Stomach (tissue), 19 donors: ENCODE results near the gene RABGAP1L. TPM values are rescaled to one million over a fixed set of nuclear protein-coding genes. Genes with fewer than 3 reads are reported as not detected.

ENCODE experiments used
- DNase-seq, 2 donors: peaks; one replicate each; pipeline versions ENCODE4 v3.0.0 to v3.0.0-alpha.2; 2013 to 2019
- H3K27ac ChIP-seq, 5 donors: fragments of 200-600 bp in 4 of 5; sonication (generic) in 4 of 5; one replicate each; pipeline ENCODE4 v1.5.1; 2013 to 2019; ENCODE audit warnings: mild to moderate bottlenecking in 1 of 5, moderate library complexity in 1 of 5
- H3K27me3 ChIP-seq, 3 donors: fragments of 200-600 bp; sonication (generic); one replicate each; pipeline ENCODE4 v1.5.1; 2017 to 2019; ENCODE audit warnings: mixed run types in 1 of 3
- H3K36me3 ChIP-seq, 4 donors: fragments of 200-600 bp; sonication (generic); 1 replicate in 3 of 4; 2 replicates in 1 of 4; pipeline ENCODE4 v1.5.1; 2016 to 2019
- H3K4me1 ChIP-seq, 4 donors: fragments of 200-600 bp; sonication (generic); one replicate each; pipeline ENCODE4 v1.5.1; 2016 to 2019
- H3K4me3 ChIP-seq, 4 donors: fragments of 200-600 bp; sonication (generic) in 3 of 4; one replicate each; pipeline ENCODE4 v1.5.1; 2016 to 2019; ENCODE audit warnings: mild to moderate bottlenecking in 1 of 4
- H3K9me3 ChIP-seq, 4 donors: fragments of 200-600 bp; sonication (generic); one replicate each; pipeline ENCODE4 v1.5.1; 2016 to 2019
- CTCF ChIP-seq, 7 experiments: fragments of 450-650 bp in 4 of 7; fragments of 200-600 bp in 3 of 7; sonication (generic) in 3 of 7; IDR thresholded peaks; one replicate each; pipeline ENCODE4 v1.5.1; 2016 to 2019; ENCODE audit warnings: antibody characterized with exemption in 7 of 7, control low read depth in 2 of 7, mild to moderate bottlenecking in 1 of 7
- EP300 ChIP-seq: sonication (generic); formaldehyde crosslinking; IDR thresholded peaks from one replicate; pipeline ENCODE4 v1.6.1; 2017; ENCODE audit warnings: antibody characterized with exemption
- POLR2A ChIP-seq, 4 donors: fragments of 450-650 bp; IDR thresholded peaks; one replicate each; pipeline ENCODE4 v1.6.1; 2016; ENCODE audit warnings: antibody characterized with exemption in 4 of 4, control low read depth in 2 of 4, mild to moderate bottlenecking in 1 of 4, moderate library complexity in 1 of 4
- POLR2AphosphoS5 ChIP-seq, 3 donors: sonication (generic); formaldehyde crosslinking; IDR thresholded peaks; one replicate each; pipeline ENCODE4 v1.6.1; 2016; ENCODE audit warnings: antibody characterized with exemption in 3 of 3
- WGBS, 5 donors: extraction: QIAGEN DNeasy Blood & Tissue Kit in 3 of 5; methylation state at CpG; one replicate each; pipeline versions ENCODE4 v1.1.5 to v1.1.7; 2013 to 2018; 5-methylcytosine and 5-hydroxymethylcytosine counted together
- intact Hi-C: fragments of 100-400 bp; cut with DNase I; formaldehyde crosslinking; loops from one replicate; pipeline ENCODE4 v1.15.1; 2023; ENCODE audit warnings: low total_unique reads
- long read RNA-seq, 10 donors: transcript quantifications; one replicate each; lab custom pipeline, GENCODE V29; 2026
- polyA plus RNA-seq, 3 donors: library from polyadenylated mRNA; stranded (reverse); fragments of 200-250 nt; gene quantifications; one replicate each; pipeline ENCODE4 v1.2.3, GENCODE V29; 2013
- total RNA-seq, 5 donors: library from RNA; depleted of rRNA; stranded (reverse); fragments of >200 nt; gene quantifications; one replicate each; pipeline versions ENCODE4 v1.1.0 to v1.2.3, GENCODE V29; 2014 to 2016
- donor health status: healthy with polysubstance abuse.
- donor health status: Bipolar disorder and iron deficiency.
- donor health status: healthy.

Gene RABGAP1L
- 100 to 1,000 TPM in 2 of 5 donors, 10 to 100 TPM in 3; 53.3 to 238 (median 63.0) TPM for total RNA-seq
- polyA plus RNA-seq, result 10 to 100 TPM; 14.2 to 15.9 (median 15.9) TPM
- long read RNA-seq, donor 1, full-length matches to known transcripts, result 4 of 4 reads
- long read RNA-seq, donor 1, partial matches to known transcripts, result 0 of 4 reads
- long read RNA-seq, donor 1, other reads (novel, unspliced or antisense), result 0 of 4 reads
- long read RNA-seq, donor 2, full-length matches to known transcripts, result 2 of 2 reads
- long read RNA-seq, donor 2, partial matches to known transcripts, result 0 of 2 reads
- long read RNA-seq, donor 2, other reads (novel, unspliced or antisense), result 0 of 2 reads
- long read RNA-seq, donor 3, partial matches to known transcripts, result 0 of 1 reads
- long read RNA-seq, donor 3, other reads (novel, unspliced or antisense), result 0 of 1 reads
- long read RNA-seq, donor 4, result 0 reads
- long read RNA-seq, donor 5, result 0 reads
- long read RNA-seq, donor 6, result 0 reads
- long read RNA-seq, donor 7, full-length matches to known transcripts, result 3 of 3 reads
- long read RNA-seq, donor 7, partial matches to known transcripts, result 0 of 3 reads
- long read RNA-seq, donor 7, other reads (novel, unspliced or antisense), result 0 of 3 reads
- long read RNA-seq, donor 8, partial matches to known transcripts, result 0 of 1 reads
- long read RNA-seq, donor 8, other reads (novel, unspliced or antisense), result 0 of 1 reads
- long read RNA-seq, donor 9, full-length matches to known transcripts, result 2 of 2 reads
- long read RNA-seq, donor 9, partial matches to known transcripts, result 0 of 2 reads
- long read RNA-seq, donor 9, other reads (novel, unspliced or antisense), result 0 of 2 reads
- long read RNA-seq, donor 10, result 0 reads

DNA sequence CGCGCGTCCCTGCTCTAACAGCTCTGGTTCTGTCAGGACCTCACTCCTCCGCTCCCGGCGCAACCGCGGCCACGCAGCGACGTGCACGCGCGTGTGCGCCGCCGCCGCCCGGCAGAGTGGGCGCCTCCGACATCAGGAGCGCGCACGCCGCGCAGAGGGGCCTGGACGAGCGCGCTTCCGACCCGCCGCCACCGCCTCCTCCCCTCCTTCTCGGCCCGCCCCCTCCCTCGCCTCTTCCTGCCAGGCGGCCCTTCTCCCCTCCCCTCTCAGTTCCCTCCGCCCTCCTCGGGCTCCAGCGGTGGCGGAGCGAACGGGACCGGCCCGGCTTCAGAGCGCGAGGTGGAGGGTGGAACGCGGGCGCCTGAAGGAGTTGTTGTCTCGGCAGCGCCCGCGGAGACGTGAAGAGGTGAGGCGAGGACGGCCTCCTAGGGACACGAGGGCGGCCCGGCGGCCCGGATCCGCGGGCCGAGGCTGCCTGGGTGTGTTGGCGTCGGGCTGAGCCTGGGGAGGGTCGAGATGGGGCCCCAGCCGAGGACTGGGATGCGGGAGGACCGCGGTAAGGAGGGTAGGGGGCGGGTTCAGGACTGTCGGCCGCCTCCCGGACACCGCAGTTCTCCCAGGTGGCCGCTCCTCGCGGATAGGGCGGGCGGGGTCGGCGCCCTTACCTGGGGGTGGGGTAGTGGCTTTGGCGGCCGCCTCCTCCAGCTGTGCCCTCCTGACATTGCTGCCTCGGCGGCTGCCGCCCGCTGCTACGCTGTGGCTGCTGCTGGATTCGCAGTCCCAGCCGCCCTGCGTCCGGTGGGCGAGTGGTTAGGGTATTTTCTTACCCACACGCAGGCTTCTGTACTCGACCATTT, at the start of gene RABGAP1L:
TSS of gene RABGAP1L (plus strand) at position 269 of the 857 bp plus-strand sequence.
- 0 to 1% (median 1%) methylated on average over 13 to 98 of the region's 98 CpGs for WGBS, 5 donors
- Histone ChIP-seq H3K9me3 (no peaks in the 10 kb centered on the region), H3K36me3 (no peaks in the 10 kb centered on the region), H3K4me3 (peak within 1 kb of the TSS; percentile 65 to 99 (median 92)), H3K27me3 (no peaks in the 10 kb centered on the region), H3K27ac (peak within 1 kb of the TSS; percentile 87 to 98 (median 96)), H3K4me1 (peaks cover 4 to 29% (median 14%) of the 10 kb centered on the region in 4 donors)
- intact Hi-C loops, result no loop called here
- peak; percentile 95 to 99 for DNase-seq
- TF ChIP-seq CTCF (IDR thresholded peaks at IDR 0.05) (no peak), POLR2A (IDR thresholded peaks at IDR 0.05) (peak in 1 of 4 donors; percentile 36), EP300 (no peak), POLR2AphosphoS5 (IDR thresholded peaks at IDR 0.05) (peak; percentile 63 to 96 (median 95))

- TF ChIP-seq POLR2A (IDR thresholded peaks at IDR 0.05), result no peak
- TF ChIP-seq POLR2AphosphoS5 (IDR thresholded peaks at IDR 0.05), result no peak
- no peak for TF ChIP-seq EP300
- no peak for TF ChIP-seq CTCF (IDR thresholded peaks at IDR 0.05)
- intact Hi-C loops, result no loop called here
- 43 to 85% (median 79%) methylated on average over 1 of the region's 1 CpG for WGBS, 5 donors
Observed at GRCh38 chr1:174110053-174110452, 49.3 kb upstream of the RABGAP1L start.

DNA sequence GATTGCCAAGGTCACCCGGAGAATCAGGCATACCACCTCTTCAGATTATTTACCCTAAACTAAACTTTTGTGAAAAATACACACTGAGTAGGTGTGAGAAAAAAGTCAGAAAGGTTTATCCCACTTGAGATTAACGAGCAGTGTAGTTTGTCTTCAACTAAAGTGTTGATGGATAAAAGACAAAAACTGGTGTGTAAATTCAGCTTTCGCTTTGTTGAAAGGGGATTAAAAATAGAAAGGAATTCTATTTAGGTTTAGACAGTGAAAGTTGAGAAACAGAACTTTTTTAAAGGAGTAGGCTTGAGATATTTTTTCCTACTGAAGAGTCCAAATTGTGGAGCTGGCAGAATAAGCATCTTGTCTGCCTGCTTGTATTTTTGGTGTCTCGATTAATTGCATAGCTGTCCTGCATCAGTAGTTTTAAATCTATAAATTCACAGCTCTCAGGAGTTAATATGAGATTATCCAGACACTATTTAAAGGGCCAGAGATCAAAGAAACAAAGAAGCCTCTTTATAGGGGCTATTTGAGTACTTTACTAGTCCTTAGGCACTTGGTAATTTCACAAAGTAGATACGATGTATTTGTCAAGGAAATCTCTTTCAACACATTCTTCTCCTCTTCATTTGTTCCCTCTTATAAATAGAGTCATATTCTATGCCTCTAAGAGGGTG, 46.7 kb upstream of the RABGAP1L start:
- H3K9me3 ChIP-seq, result no peaks in the 10 kb centered on the region
- no peak overlapping the region for H3K27ac ChIP-seq

More at GRCh38 chr1:174110053-174110452, 49.3 kb upstream of the RABGAP1L start:
- Histone ChIP-seq H3K4me3 (no peak overlapping the region), H3K4me1 (no peaks in the 10 kb centered on the region), H3K27ac (no peak overlapping the region), H3K27me3 (no peaks in the 10 kb centered on the region), H3K9me3 (no peaks in the 10 kb centered on the region), H3K36me3 (no peaks in the 10 kb centered on the region)
- no peak for DNase-seq

GRCh38 chr1:174114106-174114505, 45.2 kb upstream of the RABGAP1L start:
- H3K36me3 ChIP-seq, result no peaks in the 10 kb centered on the region
- no peaks in the 10 kb centered on the region for H3K4me1 ChIP-seq
- TF ChIP-seq CTCF (IDR thresholded peaks at IDR 0.05) (no peak), POLR2AphosphoS5 (IDR thresholded peaks at IDR 0.05) (no peak), POLR2A (IDR thresholded peaks at IDR 0.05) (no peak), EP300 (no peak)
- 47 to 72% (median 59%) methylated on average over 2 of the region's 2 CpGs for WGBS, 5 donors
- DNase-seq, result no peak
- H3K27ac ChIP-seq, result no peak overlapping the region
- no peak overlapping the region for H3K4me3 ChIP-seq
- no peaks in the 10 kb centered on the region for H3K9me3 ChIP-seq
- H3K27me3 ChIP-seq, result no peaks in the 10 kb centered on the region
- intact Hi-C loops, result no loop called here

More for the DNA sequence above, 46.7 kb upstream of the RABGAP1L start:
- Histone ChIP-seq H3K36me3 (no peaks in the 10 kb centered on the region), H3K27me3 (no peaks in the 10 kb centered on the region), H3K4me3 (no peak overlapping the region), H3K4me1 (no peaks in the 10 kb centered on the region)
- DNase-seq, result peak in 1 of 2 donors; percentile 2
- 53 to 63% (median 57%) methylated on average over 5 of the region's 5 CpGs for WGBS, 5 donors
- no peak for TF ChIP-seq EP300
- intact Hi-C loops, result no loop called here
